Colonic mucosa (tissue), 4 donors: ENCODE results near the gene CFD. TPM values are rescaled to one million over a fixed set of nuclear protein-coding genes. Genes with fewer than 3 reads are reported as not detected.
"Not testable (repeated sequence)": the region's sequence is repeated elsewhere in the genome, so short reads cannot be mapped to it uniquely, and the experiment has no call there.

Experiments
- DNase-seq: peaks from one replicate; pipeline ENCODE4 v3.0.0-alpha.2; 2020
- H3K27ac ChIP-seq: fragments of 200-600 bp; one replicate; pipeline ENCODE4 v1.8.0; 2021
- H3K27me3 ChIP-seq: fragments of 200-600 bp; one replicate; pipeline ENCODE4 v1.8.0; 2021
- H3K36me3 ChIP-seq: fragments of 200-600 bp; one replicate; pipeline ENCODE4 v1.8.0; 2021
- H3K4me1 ChIP-seq: fragments of 200-600 bp; one replicate; pipeline ENCODE4 v1.8.0; 2021; ENCODE audit warnings: mild to moderate bottlenecking
- H3K4me3 ChIP-seq: fragments of 200-600 bp; one replicate; pipeline ENCODE4 v1.8.0; 2021
- H3K9ac ChIP-seq, 2 donors: one replicate each; pipeline ENCODE4 v1.7.0; 2013; ENCODE audit warnings: control low read depth in 2 of 2, low read depth in 2 of 2, low read length in 2 of 2
- H3K9me3 ChIP-seq: fragments of 200-600 bp; one replicate; pipeline ENCODE4 v1.8.0; 2021
- CTCF ChIP-seq: fragments of 200-600 bp; IDR thresholded peaks from one replicate; pipeline ENCODE4 v1.8.0; 2022; ENCODE audit warnings: antibody characterized with exemption, mild to moderate bottlenecking
- intact Hi-C: fragments of 100-400 bp; cut with DNase I; formaldehyde crosslinking; loops from one replicate; pipeline ENCODE4 v1.14.1; 2022
- total RNA-seq, 2 donors: library from RNA; stranded (reverse); fragmentation: NEBNext Ultra II Directional in 1 of 2; extraction: Animal tissue kit (Norgen Biotek cat#: 25700) in 1 of 2; gene quantifications; one replicate each; pipeline ENCODE4 v1.2.1, GENCODE V29; 2021
- donor health status: healthy.
- donor health status: DM: no; HTN: no; CAD: no.
- donor health status: DM: no; HTN: no; CAD: no.

The CFD gene
- total RNA-seq, 2 donors from 2014 or later: 42.2 to 55.3 TPM

- DNase-seq: no peak
- no peak for TF ChIP-seq CTCF
- H3K27ac ChIP-seq: no peak overlapping the region
- H3K36me3 ChIP-seq: peaks cover 4% of the 10 kb centered on the region
- H3K4me3 ChIP-seq: no peak overlapping the region
- no peaks in the 10 kb centered on the region for H3K27me3 ChIP-seq
- no peaks in the 10 kb centered on the region for H3K9me3 ChIP-seq
- intact Hi-C loops: no loop called here
- H3K9ac ChIP-seq: no peak overlapping the region
- H3K4me1 ChIP-seq: peaks cover 5% of the 10 kb centered on the region
Measured at GRCh38 chr19:889662-890295, 30.3 kb downstream of the CFD start.

DNA sequence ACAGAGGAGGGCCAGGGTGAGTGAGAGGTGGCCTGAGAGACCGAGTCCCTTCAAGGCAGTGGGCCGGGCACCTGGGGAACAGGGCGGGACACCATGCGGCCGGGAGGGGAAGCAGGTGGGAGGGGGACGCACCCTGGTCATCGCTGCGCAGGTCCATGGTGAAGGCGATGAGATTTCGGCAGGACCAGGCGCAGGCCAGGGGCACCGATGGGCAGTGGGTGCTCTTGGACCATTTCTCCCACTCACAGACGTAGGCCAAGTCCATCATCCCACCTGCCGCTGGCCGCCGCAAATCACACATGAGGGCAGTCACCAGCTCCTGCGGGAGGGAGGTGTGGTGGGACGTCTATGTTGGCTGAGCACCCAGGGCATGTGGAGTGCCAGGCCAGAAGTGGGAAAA lies 31.4 kb downstream of the CFD start:
- Histone ChIP-seq H3K4me1 (peaks cover 5% of the 10 kb centered on the region), H3K4me3 (no peak overlapping the region), H3K9me3 (no peaks in the 10 kb centered on the region), H3K27ac (no peak overlapping the region), H3K27me3 (no peaks in the 10 kb centered on the region), H3K36me3 (peaks cover 4% of the 10 kb centered on the region), H3K9ac (no peak overlapping the region)
- intact Hi-C loops: no loop called here
- TF ChIP-seq CTCF: no peak
- DNase-seq: no peak

GRCh38 chr19:891421-892200 lies 32.1 kb downstream of the CFD start:
- Histone ChIP-seq H3K4me3 (peak overlapping the region; percentile 82), H3K27ac (peak overlapping the region; percentile 91), H3K9ac (peak overlapping the region; percentile 70 to 88)
- H3K36me3 ChIP-seq, H3K27me3 ChIP-seq, H3K9me3 ChIP-seq, H3K4me1 ChIP-seq, intact Hi-C loops: not testable (repeated sequence)
- peak; percentile 78 for DNase-seq

DNA sequence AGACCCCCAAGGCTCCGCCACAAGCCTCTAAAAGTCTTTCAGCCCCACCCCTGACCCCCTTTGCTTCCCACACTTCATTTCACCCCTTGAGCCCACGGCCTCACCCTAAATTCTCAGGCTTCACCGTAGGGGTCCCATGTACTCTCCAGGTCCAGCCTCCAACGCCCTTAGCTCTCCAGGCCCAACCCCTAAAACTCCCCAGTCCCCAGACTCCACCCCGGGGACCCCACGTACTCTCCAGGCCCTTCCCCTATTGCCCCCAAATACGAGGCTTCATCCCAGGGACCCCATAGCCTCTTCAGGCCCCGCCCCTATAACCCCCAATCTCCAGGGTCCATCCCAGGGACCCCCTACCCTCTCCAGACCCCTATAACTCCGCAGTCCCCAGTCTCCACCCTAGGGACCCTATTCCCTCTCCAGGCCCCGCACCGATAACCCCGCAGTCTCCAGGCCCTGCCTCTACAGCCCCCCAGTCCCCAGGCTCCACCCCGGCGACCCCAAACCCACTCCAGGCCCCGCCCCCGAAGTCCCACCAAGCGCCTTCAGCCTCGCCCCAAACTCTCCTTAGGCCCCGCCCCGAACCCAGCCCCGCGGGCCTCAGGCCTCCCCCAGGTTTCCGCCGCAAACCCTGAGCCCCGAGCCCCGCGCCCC lies 32.9 kb downstream of the CFD start:
- Histone ChIP-seq H3K36me3 (peaks cover 4% of the 10 kb centered on the region), H3K9ac (peak overlapping the region; percentile 70 to 88), H3K4me3 (peak overlapping the region; percentile 82), H3K9me3 (no peaks in the 10 kb centered on the region), H3K4me1 (peaks cover 5% of the 10 kb centered on the region), H3K27me3 (no peaks in the 10 kb centered on the region), H3K27ac (peak overlapping the region; percentile 91)
- DNase-seq: no peak
- TF ChIP-seq CTCF: no peak
- intact Hi-C loops: no loop called here

DNA sequence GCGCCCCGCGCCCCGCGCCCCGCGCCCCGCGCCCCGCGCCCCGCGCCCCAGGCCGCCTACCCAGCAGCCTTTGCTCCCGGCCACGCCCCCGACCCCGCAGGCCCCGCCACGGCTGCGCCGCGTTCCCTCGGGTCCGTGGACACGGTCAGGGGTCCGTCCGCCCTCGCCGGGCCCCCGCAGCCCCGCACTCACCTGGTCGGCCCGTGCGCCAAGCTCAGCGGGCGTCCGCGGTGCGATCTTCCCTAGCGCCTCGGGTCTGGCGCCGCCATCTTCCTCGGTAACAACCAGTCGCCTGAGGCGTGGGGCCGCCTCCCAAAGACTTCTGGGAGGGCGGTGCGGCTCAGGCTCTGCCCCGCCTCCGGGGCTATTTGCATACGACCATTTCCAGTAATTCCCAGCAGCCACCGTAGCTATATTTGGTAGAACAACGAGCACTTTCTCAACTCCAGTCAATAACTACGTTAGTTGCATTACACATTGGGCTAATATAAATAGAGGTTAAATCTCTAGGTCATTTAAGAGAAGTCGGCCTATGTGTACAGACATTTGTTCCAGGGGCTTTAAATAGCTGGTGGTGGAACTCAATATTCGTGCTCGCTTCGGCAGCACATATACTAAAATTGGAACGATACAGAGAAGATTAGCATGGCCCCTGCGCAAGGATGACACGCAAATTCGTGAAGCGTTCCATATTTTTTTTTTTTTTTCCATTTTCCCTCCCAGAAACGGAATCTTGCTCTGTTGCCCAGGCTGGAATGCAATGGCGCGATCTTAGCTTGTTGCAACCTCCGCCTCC lies 33.6 kb downstream of the CFD start, which contains the start of the genes MED16 and RNU6-9:
MED16 (minus strand) TSS at position 294 of the 796 bp plus-strand sequence. CDS start 2,056 bp downstream, outside the sequence.
RNU6-9 (plus strand) TSS at position 591 of the 796 bp plus-strand sequence.
- Histone ChIP-seq H3K36me3 (peaks cover 4% of the 10 kb centered on the region), H3K9me3 (no peaks in the 10 kb centered on the region), H3K4me1 (peaks cover 5% of the 10 kb centered on the region), H3K4me3 (peak within 1 kb of the TSS; percentile 82), H3K27me3 (no peaks in the 10 kb centered on the region), H3K27ac (peak within 1 kb of the TSS; percentile 91), H3K9ac (peak within 1 kb of the TSS; percentile 70 to 88)
- DNase-seq: peak; percentile 91
- intact Hi-C loops: no loop called here
- TF ChIP-seq CTCF: no peak
